Suprapubic skin (tissue), 4 donors: Measurements from ENCODE around the gene OCEL1. TPM values are rescaled to one million over a fixed set of nuclear protein-coding genes. Genes with fewer than 3 reads are reported as not detected.

Source experiments
- DNase-seq, 2 donors: peaks; one replicate each; pipeline ENCODE4 v3.0.0-alpha.2; 2019; ENCODE audit warnings: low spot score in 2 of 2
- H3K27ac ChIP-seq: fragments of 200-600 bp; sonication (generic); one replicate; pipeline ENCODE4 v1.5.1; 2019
- H3K27me3 ChIP-seq: fragments of 200-600 bp; sonication (generic); one replicate; pipeline ENCODE4 v1.5.1; 2019
- H3K36me3 ChIP-seq: fragments of 200-600 bp; sonication (generic); one replicate; pipeline ENCODE4 v1.5.1; 2019
- H3K4me1 ChIP-seq: fragments of 200-600 bp; sonication (generic); one replicate; pipeline ENCODE4 v1.5.1; 2019
- H3K4me3 ChIP-seq: fragments of 200-600 bp; sonication (generic); one replicate; pipeline ENCODE4 v1.5.1; 2019; ENCODE audit warnings: mild to moderate bottlenecking
- H3K9me3 ChIP-seq: fragments of 200-600 bp; sonication (generic); one replicate; pipeline ENCODE4 v1.5.1; 2019
- CTCF ChIP-seq, 2 donors: fragments of 200-600 bp in 1 of 2; fragments of 450-650 bp in 1 of 2; sonication (generic) in 1 of 2; IDR thresholded peaks; one replicate each; pipeline ENCODE4 v1.5.1; 2016 to 2019; ENCODE audit warnings: antibody characterized with exemption in 2 of 2, mild to moderate bottlenecking in 1 of 2, moderate library complexity in 1 of 2
- EP300 ChIP-seq: sonication (generic); formaldehyde crosslinking; IDR thresholded peaks from one replicate; pipeline ENCODE4 v1.6.1; 2017; ENCODE audit warnings: antibody characterized with exemption
- POLR2A ChIP-seq, 2 donors: fragments of 450-650 bp; IDR thresholded peaks; one replicate each; pipeline ENCODE4 v1.6.1; 2017; ENCODE audit warnings: antibody characterized with exemption in 2 of 2, mild to moderate bottlenecking in 2 of 2, moderate library complexity in 2 of 2
- POLR2AphosphoS5 ChIP-seq, 3 donors: sonication (generic); formaldehyde crosslinking; IDR thresholded peaks; one replicate each; pipeline ENCODE4 v1.6.1; 2017; ENCODE audit warnings: antibody characterized with exemption in 3 of 3
- whole genome bisulfite sequencing: methylation state at CpG from one replicate; pipeline ENCODE4 v1.1.5; 2018; 5-methylcytosine and 5-hydroxymethylcytosine counted together
- total RNA-seq, 4 donors: library from RNA; depleted of rRNA; stranded (reverse); fragments of >200 nt; gene quantifications; one replicate each; pipeline ENCODE4 v1.1.0, GENCODE V29; 2016

The OCEL1 gene
- total RNA-seq, 4 donors from 2014 or later = 2.7 to 9.7 (median 4.8) TPM

- Histone ChIP-seq H3K36me3 (no peaks in the 10 kb centered on the region), H3K4me3 (no peak overlapping the region), H3K27ac (no peak overlapping the region), H3K9me3 (no peaks in the 10 kb centered on the region), H3K4me1 (no peaks in the 10 kb centered on the region), H3K27me3 (no peaks in the 10 kb centered on the region)
- no peak for TF ChIP-seq CTCF (IDR thresholded peaks at IDR 0.05)
- no peak for TF ChIP-seq POLR2A (IDR thresholded peaks at IDR 0.05)
- no peak for TF ChIP-seq POLR2AphosphoS5 (IDR thresholded peaks at IDR 0.05)
- DNase-seq = no peak
- WGBS = 81% methylated on average over 3 of the region's 3 CpGs
Observed at GRCh38 chr19:17256130-17256529, 30.1 kb downstream of the OCEL1 start.

GRCh38 chr19:17259118-17259780 is 33.2 kb downstream of the OCEL1 start:
- no peak for DNase-seq
- no peaks in the 10 kb centered on the region for H3K36me3 ChIP-seq
- 97% methylated on average over 7 of the region's 9 CpGs for WGBS
- H3K27me3 ChIP-seq = no peaks in the 10 kb centered on the region
- TF ChIP-seq CTCF (IDR thresholded peaks at IDR 0.05) = no peak
- H3K27ac ChIP-seq = no peak overlapping the region
- no peaks in the 10 kb centered on the region for H3K9me3 ChIP-seq
- H3K4me1 ChIP-seq = no peaks in the 10 kb centered on the region
- H3K4me3 ChIP-seq = no peak overlapping the region

- no peak overlapping the region for H3K4me3 ChIP-seq
- H3K4me1 ChIP-seq = no peaks in the 10 kb centered on the region
- no peaks in the 10 kb centered on the region for H3K27me3 ChIP-seq
- no peak for DNase-seq
- TF ChIP-seq CTCF (IDR thresholded peaks at IDR 0.05) (no peak), POLR2A (IDR thresholded peaks at IDR 0.05) (no peak), EP300 (no peak), POLR2AphosphoS5 (IDR thresholded peaks at IDR 0.05) (no peak)
- no peak overlapping the region for H3K27ac ChIP-seq
- no peaks in the 10 kb centered on the region for H3K9me3 ChIP-seq
- 80% methylated on average over 1 of the region's 1 CpG for WGBS
- no peaks in the 10 kb centered on the region for H3K36me3 ChIP-seq
Observed at GRCh38 chr19:17259934-17260333, 33.9 kb downstream of the OCEL1 start.

- TF ChIP-seq CTCF (IDR thresholded peaks at IDR 0.05) (peak; percentile 60 to 90), POLR2A (IDR thresholded peaks at IDR 0.05) (no peak)
- peak in 1 of 2 donors; percentile 88 for DNase-seq
- Histone ChIP-seq H3K4me3 (no peak overlapping the region), H3K27me3 (no peaks in the 10 kb centered on the region), H3K27ac (no peak overlapping the region), H3K4me1 (no peaks in the 10 kb centered on the region), H3K36me3 (no peaks in the 10 kb centered on the region), H3K9me3 (no peaks in the 10 kb centered on the region)
- WGBS = 16% methylated on average over 15 of the region's 15 CpGs
Observed at GRCh38 chr19:17260842-17261325, 34.9 kb downstream of the OCEL1 start.

GRCh38 chr19:17262557-17262956 is 36.5 kb downstream of the OCEL1 start:
- Histone ChIP-seq H3K27me3 (no peaks in the 10 kb centered on the region), H3K9me3 (no peaks in the 10 kb centered on the region), H3K36me3 (no peaks in the 10 kb centered on the region), H3K4me3 (no peak overlapping the region), H3K4me1 (peaks cover 5% of the 10 kb centered on the region), H3K27ac (no peak overlapping the region)
- WGBS = 51% methylated on average over 3 of the region's 16 CpGs
- no peak for DNase-seq
- no peak for TF ChIP-seq CTCF (IDR thresholded peaks at IDR 0.05)
- no peak for TF ChIP-seq POLR2AphosphoS5 (IDR thresholded peaks at IDR 0.05)
- no peak for TF ChIP-seq POLR2A (IDR thresholded peaks at IDR 0.05)
- no peak for TF ChIP-seq EP300
